ENCODE data around the gene IRF1.

Gene IRF1

GRCh38 chr5:132449060-132449459, 41.5 kb downstream of the IRF1 start:
- no peak for TF ChIP-seq CTCF (IDR thresholded peaks at IDR 0.05; ENCODE audit: borderline replicate concordance, control extremely low read depth, extremely low read depth, insufficient read depth, missing control alignments)
- DNase-seq (ENCODE audit: low spot score), result no peak
- in situ Hi-C loops (cut with MboI; ENCODE audit: low sequenced_read_pairs, unreplicated experiment), result no loop called here

DNA sequence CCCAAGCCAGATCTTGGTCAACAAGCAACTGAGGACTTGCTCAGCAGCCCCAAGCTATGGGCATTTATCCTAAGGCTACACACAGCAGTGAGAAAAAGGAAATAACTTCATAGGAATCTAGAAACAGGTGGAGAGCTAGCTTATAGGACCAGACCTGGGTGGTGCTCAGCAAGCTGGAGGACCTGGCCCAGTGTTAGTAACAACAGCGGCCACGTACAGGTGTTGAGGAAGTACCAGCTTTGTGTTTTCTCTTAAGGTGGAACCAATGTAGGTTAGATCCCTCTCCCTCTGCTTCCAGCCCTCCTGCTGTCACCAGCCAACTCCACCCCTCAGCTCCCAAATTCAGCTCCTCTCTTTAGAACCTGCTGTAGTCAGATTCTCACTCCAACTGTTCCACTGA, 43.4 kb downstream of the IRF1 start:
- TF ChIP-seq CTCF (IDR thresholded peaks at IDR 0.05; ENCODE audit: borderline replicate concordance, control extremely low read depth, extremely low read depth, insufficient read depth, missing control alignments), result no peak
- DNase-seq (ENCODE audit: low spot score), result no peak
- in situ Hi-C loops (cut with MboI; ENCODE audit: low sequenced_read_pairs, unreplicated experiment), result no loop called here

GRCh38 chr5:132446621-132447020, 44.0 kb downstream of the IRF1 start:
- no peak for TF ChIP-seq CTCF (IDR thresholded peaks at IDR 0.05; ENCODE audit: borderline replicate concordance, control extremely low read depth, extremely low read depth, insufficient read depth, missing control alignments)
- no peak for DNase-seq (ENCODE audit: low spot score)
- in situ Hi-C loops (cut with MboI; ENCODE audit: low sequenced_read_pairs, unreplicated experiment), result no loop called here

DNA sequence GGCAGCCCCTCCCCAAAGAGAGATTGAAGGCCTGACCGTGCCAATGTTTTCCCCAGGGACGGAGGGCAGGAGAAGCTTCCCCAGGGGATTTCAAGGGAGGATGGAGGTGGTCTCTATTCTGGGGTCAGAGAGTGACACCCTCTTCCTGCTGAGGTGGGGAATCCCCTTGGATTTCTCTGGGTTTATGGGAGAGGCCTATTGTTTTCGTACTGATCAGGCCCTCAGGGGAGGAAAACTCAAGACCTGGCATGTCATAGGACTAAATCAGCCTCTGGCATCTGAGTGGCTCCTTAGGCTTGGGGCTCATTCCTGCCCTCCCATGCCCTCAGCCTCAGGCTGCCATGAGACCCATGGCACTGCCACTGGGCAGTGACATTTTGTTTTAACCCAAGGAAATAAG, 44.6 kb downstream of the IRF1 start:
- TF ChIP-seq CTCF (IDR thresholded peaks at IDR 0.05; ENCODE audit: borderline replicate concordance, control extremely low read depth, extremely low read depth, insufficient read depth, missing control alignments), result no peak
- in situ Hi-C loops (cut with MboI; ENCODE audit: low sequenced_read_pairs, unreplicated experiment), result no loop called here
- DNase-seq (ENCODE audit: low spot score), result no peak

GRCh38 chr5:132445640-132445923, 45.0 kb downstream of the IRF1 start:
- no peak for DNase-seq (ENCODE audit: low spot score)
- no peak for TF ChIP-seq CTCF (IDR thresholded peaks at IDR 0.05; ENCODE audit: borderline replicate concordance, control extremely low read depth, extremely low read depth, insufficient read depth, missing control alignments)
- in situ Hi-C loops (cut with MboI; ENCODE audit: low sequenced_read_pairs, unreplicated experiment), result no loop called here

DNA sequence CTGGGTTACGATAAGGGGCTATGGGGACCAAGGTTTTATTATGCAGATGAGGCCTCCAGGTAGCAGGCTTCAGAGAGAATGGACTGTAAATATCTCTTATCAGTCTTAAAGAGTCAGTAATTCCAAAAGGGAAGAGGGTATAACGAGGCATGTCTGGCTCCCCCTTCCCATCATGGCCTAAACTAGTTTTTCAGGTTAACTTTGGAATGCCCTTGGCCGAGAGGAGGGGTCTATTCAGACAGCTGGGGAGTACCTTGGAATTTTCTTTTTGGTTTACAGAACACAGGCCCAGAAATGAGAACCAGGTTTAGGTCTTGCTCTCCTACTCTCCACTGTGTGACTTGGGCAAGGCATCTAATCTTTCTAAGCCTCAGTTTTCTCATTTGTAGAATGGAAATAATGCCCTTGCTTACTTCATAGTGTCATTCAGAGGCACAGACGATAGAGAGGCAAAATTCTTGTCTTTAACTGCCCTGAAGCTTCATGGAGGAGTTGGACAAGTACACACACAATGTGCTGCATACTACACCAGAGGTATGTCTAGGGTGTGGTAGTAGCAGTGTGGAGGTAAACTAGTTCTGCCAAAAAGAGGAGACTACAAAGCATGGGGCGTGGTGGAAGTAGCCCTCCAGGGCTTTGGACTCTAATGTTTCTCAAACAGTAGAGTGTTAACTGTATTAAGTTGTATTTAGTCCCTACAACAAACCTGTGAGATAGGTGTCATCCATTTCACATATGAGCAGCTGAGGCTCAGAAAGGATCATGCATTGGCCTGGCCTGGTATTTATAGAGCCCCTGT, 45.5 kb downstream of the IRF1 start:
- in situ Hi-C loops (cut with MboI; ENCODE audit: low sequenced_read_pairs, unreplicated experiment), result no loop called here
- no peak for TF ChIP-seq CTCF (IDR thresholded peaks at IDR 0.05; ENCODE audit: borderline replicate concordance, control extremely low read depth, extremely low read depth, insufficient read depth, missing control alignments)
- DNase-seq (ENCODE audit: low spot score), result no peak
